ENCODE data around the gene GUCY2F. TPM values are rescaled to one million over a fixed set of nuclear protein-coding genes. Genes with fewer than 3 reads are reported as not detected.

The GUCY2F gene
- not detected for total RNA-seq

DNA sequence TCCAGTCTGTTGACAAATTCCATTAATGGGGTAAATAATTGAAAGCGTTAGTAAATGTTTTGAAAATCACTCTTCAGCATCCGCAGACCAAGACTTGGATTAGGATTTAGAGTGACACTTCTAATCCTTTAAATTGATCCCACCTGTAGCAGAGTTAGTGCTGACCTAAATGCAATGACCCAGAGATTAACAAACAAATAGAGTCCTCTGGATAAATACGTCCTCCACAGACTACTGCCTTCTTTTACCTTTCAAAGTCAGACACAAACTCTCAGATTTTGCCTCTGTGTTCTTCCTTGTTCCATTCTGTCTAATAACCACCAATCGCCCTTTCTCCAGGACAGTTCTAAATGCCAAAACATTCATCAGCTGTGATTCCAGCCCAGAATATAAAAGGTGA lies at the start of gene GUCY2F:
GUCY2F (minus strand) TSS at position 101 of the 400 bp plus-strand sequence. CDS start 6,150 bp downstream, outside the sequence.
- Histone ChIP-seq H3K27me3 (no peaks in the 10 kb centered on the region), H3K27ac (no peak within 1 kb of the TSS), H3K4me3 (no peak within 1 kb of the TSS), H3K4me1 (no peaks in the 10 kb centered on the region), H3K36me3 (no peaks in the 10 kb centered on the region), H3K9me3 (no peaks in the 10 kb centered on the region)
- TF ChIP-seq, protein P1, sequence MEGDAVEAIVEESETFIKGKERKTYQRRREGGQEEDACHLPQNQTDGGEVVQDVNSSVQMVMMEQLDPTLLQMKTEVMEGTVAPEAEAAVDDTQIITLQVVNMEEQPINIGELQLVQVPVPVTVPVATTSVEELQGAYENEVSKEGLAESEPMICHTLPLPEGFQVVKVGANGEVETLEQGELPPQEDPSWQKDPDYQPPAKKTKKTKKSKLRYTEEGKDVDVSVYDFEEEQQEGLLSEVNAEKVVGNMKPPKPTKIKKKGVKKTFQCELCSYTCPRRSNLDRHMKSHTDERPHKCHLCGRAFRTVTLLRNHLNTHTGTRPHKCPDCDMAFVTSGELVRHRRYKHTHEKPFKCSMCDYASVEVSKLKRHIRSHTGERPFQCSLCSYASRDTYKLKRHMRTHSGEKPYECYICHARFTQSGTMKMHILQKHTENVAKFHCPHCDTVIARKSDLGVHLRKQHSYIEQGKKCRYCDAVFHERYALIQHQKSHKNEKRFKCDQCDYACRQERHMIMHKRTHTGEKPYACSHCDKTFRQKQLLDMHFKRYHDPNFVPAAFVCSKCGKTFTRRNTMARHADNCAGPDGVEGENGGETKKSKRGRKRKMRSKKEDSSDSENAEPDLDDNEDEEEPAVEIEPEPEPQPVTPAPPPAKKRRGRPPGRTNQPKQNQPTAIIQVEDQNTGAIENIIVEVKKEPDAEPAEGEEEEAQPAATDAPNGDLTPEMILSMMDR (IDR thresholded peaks at IDR 0.05) = no peak
- TF ChIP-seq POLR2AphosphoS5 (IDR thresholded peaks at IDR 0.05) = no peak
- no peak for TF ChIP-seq POLR2A (IDR thresholded peaks at IDR 0.05)
- TF ChIP-seq EP300 (IDR thresholded peaks at IDR 0.05) = no peak
- WGBS, 2 donors (ENCODE audit: low coverage in 1 of 2) = 33 to 42% methylated on average over 3 to 4 of the region's 4 CpGs
- ATAC-seq = no peak

DNA sequence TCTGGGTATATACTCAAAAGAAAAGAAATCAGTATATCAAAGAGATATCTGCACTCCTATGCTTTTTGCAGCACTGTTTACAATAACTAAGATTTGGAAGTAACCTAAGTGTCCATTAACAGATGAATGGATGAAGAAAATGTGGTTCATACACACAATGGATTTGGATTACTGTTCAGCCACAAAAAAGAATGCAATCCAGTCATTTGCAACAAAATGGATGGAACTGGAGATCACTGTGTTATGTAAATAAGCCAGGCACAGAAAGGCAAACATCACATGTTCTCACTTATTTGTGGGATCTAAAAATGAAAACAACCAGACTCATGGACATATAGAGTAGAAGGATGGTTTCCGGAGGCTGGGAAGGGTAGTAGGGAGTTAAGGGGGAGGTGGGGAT lies 37.1 kb upstream of the GUCY2F start:
- H3K27me3 ChIP-seq = no peaks in the 10 kb centered on the region
- H3K27ac ChIP-seq = no peak overlapping the region
- TF ChIP-seq EP300 (IDR thresholded peaks at IDR 0.05) (no peak), POLR2AphosphoS5 (IDR thresholded peaks at IDR 0.05) (no peak), POLR2A (IDR thresholded peaks at IDR 0.05) (no peak)
- TF ChIP-seq, protein P1 (IDR thresholded peaks at IDR 0.05) = no peak
- ATAC-seq = no peak
- no peaks in the 10 kb centered on the region for H3K36me3 ChIP-seq
- 90 to 100% methylated on average over 1 of the region's 1 CpG for WGBS, 2 donors (ENCODE audit: low coverage in 1 of 2)
- no peaks in the 10 kb centered on the region for H3K4me1 ChIP-seq
- no peaks in the 10 kb centered on the region for H3K9me3 ChIP-seq
- H3K4me3 ChIP-seq = no peak overlapping the region

DNA sequence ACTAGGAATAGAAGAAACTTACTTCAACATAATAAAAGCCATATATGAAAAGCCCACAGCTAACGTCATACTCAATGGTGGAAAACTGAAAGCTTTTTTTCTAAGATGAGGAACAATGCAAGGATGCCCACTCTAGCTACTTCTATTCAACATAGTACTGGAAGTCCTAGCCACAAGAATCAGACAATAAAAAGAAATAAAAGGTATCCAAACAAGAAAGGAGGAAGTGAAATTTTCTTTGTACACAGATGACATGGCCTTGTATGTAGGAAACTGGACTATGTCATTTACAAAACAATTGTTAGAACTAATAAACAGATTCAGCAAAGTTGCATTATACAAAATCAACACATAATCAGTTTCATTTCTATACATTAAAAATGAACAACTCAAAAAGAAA lies 29.2 kb upstream of the GUCY2F start:
- no peaks in the 10 kb centered on the region for H3K36me3 ChIP-seq
- no peak overlapping the region for H3K4me3 ChIP-seq
- 60 to 75% methylated on average over 1 of the region's 1 CpG for WGBS, 2 donors (ENCODE audit: low coverage in 1 of 2)
- H3K4me1 ChIP-seq = no peaks in the 10 kb centered on the region
- H3K9me3 ChIP-seq = no peaks in the 10 kb centered on the region
- no peak overlapping the region for H3K27ac ChIP-seq
- TF ChIP-seq, protein P1 (IDR thresholded peaks at IDR 0.05) = no peak
- TF ChIP-seq EP300 (IDR thresholded peaks at IDR 0.05) (no peak), POLR2A (IDR thresholded peaks at IDR 0.05) (no peak), POLR2AphosphoS5 (IDR thresholded peaks at IDR 0.05) (no peak)
- ATAC-seq = no peak
- no peaks in the 10 kb centered on the region for H3K27me3 ChIP-seq

DNA sequence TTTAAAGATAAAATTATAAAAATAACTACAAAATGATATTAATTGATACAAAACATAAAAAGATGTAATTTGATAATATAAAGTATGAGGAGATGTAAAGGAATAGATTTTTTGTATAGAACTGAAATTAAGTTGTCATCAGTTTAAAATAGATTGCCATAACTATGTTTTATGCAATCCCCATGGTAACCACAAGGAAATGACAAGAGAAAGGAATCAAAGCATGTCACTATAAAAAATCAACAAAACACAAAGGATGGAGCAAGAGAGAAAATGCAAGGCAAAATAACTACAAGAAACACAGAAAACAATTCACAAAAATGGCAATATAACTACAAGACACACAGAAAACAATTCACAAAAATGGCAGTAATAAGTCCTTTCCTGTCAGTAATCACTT lies 27.0 kb upstream of the GUCY2F start:
- Histone ChIP-seq H3K4me1 (no peaks in the 10 kb centered on the region), H3K9me3 (no peaks in the 10 kb centered on the region), H3K36me3 (no peaks in the 10 kb centered on the region), H3K27me3 (no peaks in the 10 kb centered on the region), H3K27ac (no peak overlapping the region), H3K4me3 (no peak overlapping the region)
- TF ChIP-seq, protein P1 (IDR thresholded peaks at IDR 0.05) = no peak
- TF ChIP-seq EP300 (IDR thresholded peaks at IDR 0.05) (no peak), POLR2AphosphoS5 (IDR thresholded peaks at IDR 0.05) (no peak), POLR2A (IDR thresholded peaks at IDR 0.05) (no peak)
- no peak for ATAC-seq

DNA sequence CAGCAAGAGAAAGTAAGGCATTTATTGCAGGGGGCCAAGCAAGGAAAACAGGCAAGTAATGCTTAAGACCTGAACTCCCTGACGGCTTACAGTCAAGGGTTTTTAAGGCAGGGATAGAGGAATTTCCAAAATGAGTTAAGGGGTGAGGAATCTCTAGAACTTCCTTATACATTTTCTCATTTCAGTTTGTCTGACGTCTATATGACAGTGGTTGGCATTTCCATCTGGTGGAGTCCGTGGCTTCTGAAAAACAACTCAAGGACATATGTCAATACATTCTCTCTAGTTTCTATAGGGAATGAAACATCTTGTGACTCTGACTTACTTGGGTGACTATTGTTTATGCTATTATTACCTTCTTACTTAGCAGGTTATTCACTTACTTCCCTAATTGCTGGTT lies 19.3 kb upstream of the GUCY2F start:
- 57 to 65% methylated on average over 2 to 3 of the region's 3 CpGs for WGBS, 2 donors (ENCODE audit: low coverage in 1 of 2)
- ATAC-seq = no peak
- Histone ChIP-seq H3K4me3 (no peak overlapping the region), H3K36me3 (no peaks in the 10 kb centered on the region), H3K27me3 (no peaks in the 10 kb centered on the region), H3K27ac (no peak overlapping the region), H3K9me3 (no peaks in the 10 kb centered on the region), H3K4me1 (no peaks in the 10 kb centered on the region)
- TF ChIP-seq, protein P1 (IDR thresholded peaks at IDR 0.05) = no peak
- TF ChIP-seq EP300 (IDR thresholded peaks at IDR 0.05) = no peak
- TF ChIP-seq POLR2A (IDR thresholded peaks at IDR 0.05) = no peak
- no peak for TF ChIP-seq POLR2AphosphoS5 (IDR thresholded peaks at IDR 0.05)

Measured in gastroesophageal sphincter (tissue), 4 donors.